HepG2 (cell line): ENCODE data around the gene CIAO2B. TPM values are rescaled to one million over a fixed set of nuclear protein-coding genes. Genes with fewer than 3 reads are reported as not detected.

Experiments used
- ARID2 ChIP-seq: sonication (generic); formaldehyde crosslinking; IDR thresholded peaks from 2 replicates; pipeline ENCODE4 v1.8.1; 2022; ENCODE audit warnings: mild to moderate bottlenecking, missing genetic modification reagents, borderline replicate concordance
- CHD4 ChIP-seq: fragments of 200-600 bp; sonication (generic); IDR thresholded peaks from 2 replicates; pipeline ENCODE4 v1.7.0; 2017; ENCODE audit warnings: mild to moderate bottlenecking, low read length, borderline replicate concordance
- ETV5 ChIP-seq: IDR thresholded peaks from 2 replicates; pipeline ENCODE4 v1.6.1; 2018; ENCODE audit warnings: missing biosample characterization, missing genetic modification reagents, inconsistent platforms, borderline replicate concordance
- ETV6 ChIP-seq: sonication (generic); formaldehyde crosslinking; conservative IDR thresholded peaks from 2 replicates; pipeline ENCODE4 v1.4.0; 2020; ENCODE audit warnings: missing genetic modification reagents
- HMGA1 ChIP-seq: sonication (generic); formaldehyde crosslinking; conservative IDR thresholded peaks from 2 replicates; pipeline ENCODE4 v1.4.0; 2020; ENCODE audit warnings: missing genetic modification reagents
- MAZ ChIP-seq, 2 experiments: sonication (generic) in 1 of 2; formaldehyde crosslinking in 1 of 2; IDR thresholded peaks; 2 replicates each; pipeline versions ENCODE4 v1.5.0 to v1.6.1; 2012 to 2020; ENCODE audit warnings: low read depth in 2 of 2, mild to moderate bottlenecking in 2 of 2, borderline replicate concordance in 1 of 2, improper control_type of control experiment in 1 of 2, low read length in 1 of 2, missing genetic modification reagents in 1 of 2, moderate library complexity in 1 of 2
- POGZ ChIP-seq: sonication (generic); formaldehyde crosslinking; IDR thresholded peaks from 2 replicates; pipeline ENCODE4 v1.4.0; 2020; ENCODE audit warnings: mild to moderate bottlenecking, missing genetic modification reagents
- RAD21 ChIP-seq: fragments of 450-650 bp; formaldehyde crosslinking; IDR thresholded peaks from 2 replicates; pipeline ENCODE4 v1.5.0; 2020; ENCODE audit warnings: mild to moderate bottlenecking
- ZFP41 ChIP-seq: sonication (generic); formaldehyde crosslinking; IDR thresholded peaks from 2 replicates; pipeline ENCODE4 v1.4.0; 2020; ENCODE audit warnings: mild to moderate bottlenecking, missing genetic modification reagents, borderline replicate concordance
- ZNF546 ChIP-seq: sonication (generic); formaldehyde crosslinking; conservative IDR thresholded peaks from 2 replicates; pipeline ENCODE4 v1.8.1; 2023; ENCODE audit warnings: mild to moderate bottlenecking, missing genetic modification reagents
- ZNF562 ChIP-seq: sonication (generic); formaldehyde crosslinking; IDR thresholded peaks from 2 replicates; pipeline ENCODE4 v1.8.0; 2022; ENCODE audit warnings: missing genetic modification reagents, borderline replicate concordance
- ZNF773 ChIP-seq: sonication (generic); formaldehyde crosslinking; IDR thresholded peaks from 2 replicates; pipeline ENCODE4 v1.4.0; 2020; ENCODE audit warnings: missing genetic modification reagents, borderline replicate concordance
- ZSCAN31 ChIP-seq: sonication (generic); formaldehyde crosslinking; IDR thresholded peaks from 2 replicates; pipeline ENCODE4 v1.5.0; 2020; ENCODE audit warnings: low read depth, mild to moderate bottlenecking, missing genetic modification reagents
- polyA plus RNA-seq, 8 experiments: library from polyadenylated mRNA; depleted of rRNA in 3 of 8; stranded (reverse) in 7 of 8; unstranded in 1 of 8; fragments of >200 nt; fragmentation: Illumina TruSeq in 4 of 8; extraction: Trizol in 4 of 8; gene quantifications; 2 replicates each; pipeline versions ENCODE4 v1.2.1 to v1.2.3, GENCODE V29; 2011 to 2016; ENCODE audit warnings: low read depth in 4 of 8, missing spikeins in 1 of 8, mixed read lengths in 1 of 8; ENCODE audit not compliant: insufficient read depth in 1 of 8
- total RNA-seq, 5 experiments: library from RNA; depleted of rRNA; stranded (reverse); fragments of >200 nt; fragmentation: Illumina TruSeq; extraction: Trizol; gene quantifications; 2 replicates each; pipeline ENCODE4 v1.2.3, GENCODE V29; 2016; ENCODE audit warnings: low read depth in 1 of 5
- TF ChIP-seq, protein P1 (sequence below): sonication (generic); formaldehyde crosslinking; IDR thresholded peaks from 2 replicates; pipeline ENCODE4 v1.8.1; 2023; ENCODE audit warnings: mild to moderate bottlenecking, moderate library complexity, missing genetic modification reagents
- TF ChIP-seq, protein P2 (sequence below): sonication (generic); formaldehyde crosslinking; IDR thresholded peaks from 2 replicates; pipeline ENCODE4 v1.4.0; 2020; ENCODE audit warnings: missing genetic modification reagents, borderline replicate concordance
- TF ChIP-seq, protein P3 (sequence below): conservative IDR thresholded peaks from 2 replicates; pipeline ENCODE4 v1.6.1; 2018; ENCODE audit warnings: missing genetic modification reagents
- TF ChIP-seq, protein P4 (sequence below): sonication (generic); formaldehyde crosslinking; IDR thresholded peaks from 2 replicates; pipeline ENCODE4 v1.5.0; 2020; ENCODE audit warnings: mild to moderate bottlenecking, missing genetic modification reagents, borderline replicate concordance
- TF ChIP-seq, protein P5 (sequence below): sonication (generic); formaldehyde crosslinking; IDR thresholded peaks from 2 replicates; pipeline ENCODE4 v1.8.1; 2023; ENCODE audit warnings: mild to moderate bottlenecking, missing genetic modification reagents

CIAO2B gene
- total and polyA plus RNA-seq, 2 of the 13 experiments (the other 11 are each of a cell fraction or from before 2014, with no cell fraction given) = 157 to 293 TPM

DNA sequence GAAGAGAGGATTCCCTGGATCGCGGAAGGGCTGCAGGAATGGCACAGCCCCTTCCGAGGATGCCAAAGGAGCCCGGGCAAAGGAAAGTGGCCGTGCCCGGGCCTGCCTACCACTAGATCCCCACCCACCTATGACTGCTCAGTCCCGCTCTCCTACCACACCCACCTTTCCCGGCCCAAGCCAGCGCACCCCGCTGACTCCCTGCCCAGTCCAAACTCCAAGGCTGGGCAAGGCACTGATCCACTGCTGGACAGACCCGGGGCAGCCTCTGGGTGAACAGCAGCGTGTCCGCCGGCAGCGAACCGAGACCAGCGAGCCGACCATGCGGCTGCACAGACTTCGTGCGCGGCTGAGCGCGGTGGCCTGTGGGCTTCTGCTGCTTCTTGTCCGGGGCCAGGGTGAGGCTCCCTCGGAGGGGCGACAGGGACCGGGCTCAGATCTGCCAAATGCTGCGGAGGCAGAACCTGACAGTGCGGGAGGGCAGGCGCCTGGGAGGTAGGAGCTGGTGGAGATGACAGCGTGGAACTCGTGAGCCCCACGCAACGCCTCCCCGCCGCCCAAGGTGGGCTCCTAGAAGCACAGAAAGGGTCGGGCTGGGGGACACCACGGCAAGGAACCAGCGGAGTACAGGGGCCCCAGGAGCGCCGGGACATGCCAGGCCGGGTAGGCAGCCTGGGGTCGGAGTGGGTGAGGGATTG, 1.3 kb upstream of the CIAO2B start, which contains the start of gene CES2 (continued):
- TF ChIP-seq, protein P1, sequence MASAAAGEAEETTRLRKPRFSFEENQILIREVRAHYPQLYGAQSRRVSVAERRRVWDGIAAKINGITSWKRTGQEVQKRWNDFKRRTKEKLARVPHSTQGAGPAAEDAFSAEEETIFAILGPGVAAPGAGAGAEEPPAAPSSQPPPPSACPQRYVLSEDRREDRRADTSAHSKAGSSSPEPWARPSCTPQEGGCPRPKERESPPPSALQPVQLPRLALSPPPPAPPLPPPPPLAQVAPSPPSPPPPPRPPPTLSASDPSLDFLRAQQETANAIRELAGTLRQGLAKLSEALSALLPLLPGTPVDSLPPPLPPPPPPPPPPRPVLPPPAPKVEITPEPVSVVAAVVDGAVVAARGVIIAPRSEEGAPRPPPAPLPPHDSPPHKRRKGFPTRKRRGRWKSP (CRISPR knock-in tag) = 0 out of 2 replicates have a peak, but pooled peaks have one; percentile 4
- peak; percentile 71; the same call in 1 of the 2 replicates for TF ChIP-seq ARID2 (CRISPR knock-in tag)
- TF ChIP-seq RAD21 (CRISPR knock-in tag) = no peak
- TF ChIP-seq POGZ = 0 out of 2 replicates have a peak, but pooled peaks have one; percentile 30
- TF ChIP-seq, protein P2, sequence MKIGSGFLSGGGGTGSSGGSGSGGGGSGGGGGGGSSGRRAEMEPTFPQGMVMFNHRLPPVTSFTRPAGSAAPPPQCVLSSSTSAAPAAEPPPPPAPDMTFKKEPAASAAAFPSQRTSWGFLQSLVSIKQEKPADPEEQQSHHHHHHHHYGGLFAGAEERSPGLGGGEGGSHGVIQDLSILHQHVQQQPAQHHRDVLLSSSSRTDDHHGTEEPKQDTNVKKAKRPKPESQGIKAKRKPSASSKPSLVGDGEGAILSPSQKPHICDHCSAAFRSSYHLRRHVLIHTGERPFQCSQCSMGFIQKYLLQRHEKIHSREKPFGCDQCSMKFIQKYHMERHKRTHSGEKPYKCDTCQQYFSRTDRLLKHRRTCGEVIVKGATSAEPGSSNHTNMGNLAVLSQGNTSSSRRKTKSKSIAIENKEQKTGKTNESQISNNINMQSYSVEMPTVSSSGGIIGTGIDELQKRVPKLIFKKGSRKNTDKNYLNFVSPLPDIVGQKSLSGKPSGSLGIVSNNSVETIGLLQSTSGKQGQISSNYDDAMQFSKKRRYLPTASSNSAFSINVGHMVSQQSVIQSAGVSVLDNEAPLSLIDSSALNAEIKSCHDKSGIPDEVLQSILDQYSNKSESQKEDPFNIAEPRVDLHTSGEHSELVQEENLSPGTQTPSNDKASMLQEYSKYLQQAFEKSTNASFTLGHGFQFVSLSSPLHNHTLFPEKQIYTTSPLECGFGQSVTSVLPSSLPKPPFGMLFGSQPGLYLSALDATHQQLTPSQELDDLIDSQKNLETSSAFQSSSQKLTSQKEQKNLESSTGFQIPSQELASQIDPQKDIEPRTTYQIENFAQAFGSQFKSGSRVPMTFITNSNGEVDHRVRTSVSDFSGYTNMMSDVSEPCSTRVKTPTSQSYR (CRISPR knock-in tag) = no peak
- TF ChIP-seq ETV5 (CRISPR knock-in tag) = no peak; the same call in 1 of the 2 replicates
- TF ChIP-seq ZFP41 = peak; percentile 38; the same call in 1 of the 2 replicates
- no peak for TF ChIP-seq HMGA1 (CRISPR knock-in tag)
- TF ChIP-seq ETV6 = peak; percentile 55; the same call in 1 of the 2 replicates
- no peak for TF ChIP-seq CHD4
- TF ChIP-seq, protein P3, sequence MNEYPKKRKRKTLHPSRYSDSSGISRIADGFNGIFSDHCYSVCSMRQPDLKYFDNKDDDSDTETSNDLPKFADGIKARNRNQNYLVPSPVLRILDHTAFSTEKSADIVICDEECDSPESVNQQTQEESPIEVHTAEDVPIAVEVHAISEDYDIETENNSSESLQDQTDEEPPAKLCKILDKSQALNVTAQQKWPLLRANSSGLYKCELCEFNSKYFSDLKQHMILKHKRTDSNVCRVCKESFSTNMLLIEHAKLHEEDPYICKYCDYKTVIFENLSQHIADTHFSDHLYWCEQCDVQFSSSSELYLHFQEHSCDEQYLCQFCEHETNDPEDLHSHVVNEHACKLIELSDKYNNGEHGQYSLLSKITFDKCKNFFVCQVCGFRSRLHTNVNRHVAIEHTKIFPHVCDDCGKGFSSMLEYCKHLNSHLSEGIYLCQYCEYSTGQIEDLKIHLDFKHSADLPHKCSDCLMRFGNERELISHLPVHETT (CRISPR knock-in tag) = no peak
- TF ChIP-seq ZSCAN31 (CRISPR knock-in tag) = peak; percentile 59; the same call in 1 of the 2 replicates
- TF ChIP-seq, protein P4, sequence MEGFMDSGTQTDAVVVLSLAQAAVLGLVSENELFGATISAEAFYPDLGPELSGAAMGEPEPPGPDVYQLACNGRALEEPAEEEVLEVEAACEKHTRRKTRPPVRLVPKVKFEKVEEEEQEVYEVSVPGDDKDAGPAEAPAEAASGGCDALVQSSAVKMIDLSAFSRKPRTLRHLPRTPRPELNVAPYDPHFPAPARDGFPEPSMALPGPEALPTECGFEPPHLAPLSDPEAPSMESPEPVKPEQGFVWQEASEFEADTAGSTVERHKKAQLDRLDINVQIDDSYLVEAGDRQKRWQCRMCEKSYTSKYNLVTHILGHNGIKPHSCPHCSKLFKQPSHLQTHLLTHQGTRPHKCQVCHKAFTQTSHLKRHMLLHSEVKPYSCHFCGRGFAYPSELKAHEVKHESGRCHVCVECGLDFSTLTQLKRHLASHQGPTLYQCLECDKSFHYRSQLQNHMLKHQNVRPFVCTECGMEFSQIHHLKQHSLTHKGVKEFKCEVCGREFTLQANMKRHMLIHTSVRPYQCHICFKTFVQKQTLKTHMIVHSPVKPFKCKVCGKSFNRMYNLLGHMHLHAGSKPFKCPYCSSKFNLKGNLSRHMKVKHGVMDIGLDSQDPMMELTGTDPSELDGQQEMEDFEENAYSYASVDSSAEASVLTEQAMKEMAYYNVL (CRISPR knock-in tag) = peak; percentile 40; the same call in 1 of the 2 replicates
- TF ChIP-seq, protein P5, sequence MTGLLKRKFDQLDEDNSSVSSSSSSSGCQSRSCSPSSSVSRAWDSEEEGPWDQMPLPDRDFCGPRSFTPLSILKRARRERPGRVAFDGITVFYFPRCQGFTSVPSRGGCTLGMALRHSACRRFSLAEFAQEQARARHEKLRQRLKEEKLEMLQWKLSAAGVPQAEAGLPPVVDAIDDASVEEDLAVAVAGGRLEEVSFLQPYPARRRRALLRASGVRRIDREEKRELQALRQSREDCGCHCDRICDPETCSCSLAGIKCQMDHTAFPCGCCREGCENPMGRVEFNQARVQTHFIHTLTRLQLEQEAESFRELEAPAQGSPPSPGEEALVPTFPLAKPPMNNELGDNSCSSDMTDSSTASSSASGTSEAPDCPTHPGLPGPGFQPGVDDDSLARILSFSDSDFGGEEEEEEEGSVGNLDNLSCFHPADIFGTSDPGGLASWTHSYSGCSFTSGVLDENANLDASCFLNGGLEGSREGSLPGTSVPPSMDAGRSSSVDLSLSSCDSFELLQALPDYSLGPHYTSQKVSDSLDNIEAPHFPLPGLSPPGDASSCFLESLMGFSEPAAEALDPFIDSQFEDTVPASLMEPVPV = peak; percentile 86
- TF ChIP-seq ZNF562 (CRISPR knock-in tag) = no peak
- TF ChIP-seq ZNF546 (CRISPR knock-in tag) = peak; percentile 79
- TF ChIP-seq MAZ (IDR thresholded peaks at IDR 0.05; ENCODE audit: borderline replicate concordance, low read depth, low read length) = peak; percentile 66; the same call in 1 of the 2 replicates
- TF ChIP-seq MAZ (CRISPR knock-in tag; IDR thresholded peaks at IDR 0.05; ENCODE audit: low read depth) = peak; percentile 53; the same call in 1 of the 2 replicates
- 0 out of 2 replicates have a peak, but pooled peaks have one; percentile 56 for TF ChIP-seq ZNF773 (CRISPR knock-in tag)
